ENCODE data around the gene PKD1.
A peak's percentile ranks its signal among the peaks of the same experiment; 100 is the strongest.

Gene PKD1

GRCh38 chr16:2170080-2170479, 34.4 kb upstream of the PKD1 start:
- no peak for DNase-seq (ENCODE audit: low read depth)

- DNase-seq (ENCODE audit: low read depth) = no peak
These were observed 31.5 kb upstream of the PKD1 start for GRCh38 chr16:2167068-2167638.

DNA sequence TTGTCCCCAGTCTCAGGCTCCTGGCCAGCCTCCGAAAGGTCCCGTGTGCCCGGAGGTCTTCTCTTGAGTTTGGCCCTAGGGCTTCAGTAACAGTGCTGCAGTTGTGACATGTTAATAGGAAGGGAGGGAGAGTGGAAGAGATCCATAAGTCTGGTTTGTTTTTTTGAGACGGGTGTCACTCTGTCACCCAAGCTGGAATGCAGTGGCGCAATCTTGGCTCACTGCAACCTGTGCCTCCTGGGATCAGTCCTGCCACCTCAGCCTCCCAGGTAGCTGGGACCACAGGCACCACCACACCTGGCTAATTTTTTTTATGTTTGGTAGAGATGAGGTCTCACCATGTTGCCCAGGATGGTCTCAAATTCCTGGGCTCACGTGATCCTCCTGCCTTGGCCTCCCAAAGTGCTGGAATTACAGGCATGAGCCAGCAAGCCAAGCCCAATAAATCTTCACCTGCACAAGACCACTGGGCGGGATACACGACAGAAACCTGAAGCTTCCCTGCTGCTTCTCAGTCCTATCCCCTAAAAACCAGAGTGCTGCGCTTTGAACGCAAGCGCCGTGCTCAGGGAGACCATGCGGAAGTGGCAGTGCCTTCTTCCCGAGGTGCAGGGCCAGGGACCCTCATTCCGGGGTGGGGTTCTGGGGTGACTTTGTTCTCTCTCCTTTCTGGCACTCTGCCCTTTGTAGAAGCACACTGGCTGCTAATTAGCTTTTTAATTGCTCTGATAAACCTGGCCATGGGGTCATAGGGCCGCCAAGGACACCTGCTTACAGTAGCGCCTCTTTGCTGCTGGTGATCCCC, 30.8 kb upstream of the PKD1 start:
- DNase-seq (ENCODE audit: low read depth) = no peak

- no peak for DNase-seq (ENCODE audit: low read depth)
These were observed 30.2 kb upstream of the PKD1 start for GRCh38 chr16:2165861-2166260.

DNA sequence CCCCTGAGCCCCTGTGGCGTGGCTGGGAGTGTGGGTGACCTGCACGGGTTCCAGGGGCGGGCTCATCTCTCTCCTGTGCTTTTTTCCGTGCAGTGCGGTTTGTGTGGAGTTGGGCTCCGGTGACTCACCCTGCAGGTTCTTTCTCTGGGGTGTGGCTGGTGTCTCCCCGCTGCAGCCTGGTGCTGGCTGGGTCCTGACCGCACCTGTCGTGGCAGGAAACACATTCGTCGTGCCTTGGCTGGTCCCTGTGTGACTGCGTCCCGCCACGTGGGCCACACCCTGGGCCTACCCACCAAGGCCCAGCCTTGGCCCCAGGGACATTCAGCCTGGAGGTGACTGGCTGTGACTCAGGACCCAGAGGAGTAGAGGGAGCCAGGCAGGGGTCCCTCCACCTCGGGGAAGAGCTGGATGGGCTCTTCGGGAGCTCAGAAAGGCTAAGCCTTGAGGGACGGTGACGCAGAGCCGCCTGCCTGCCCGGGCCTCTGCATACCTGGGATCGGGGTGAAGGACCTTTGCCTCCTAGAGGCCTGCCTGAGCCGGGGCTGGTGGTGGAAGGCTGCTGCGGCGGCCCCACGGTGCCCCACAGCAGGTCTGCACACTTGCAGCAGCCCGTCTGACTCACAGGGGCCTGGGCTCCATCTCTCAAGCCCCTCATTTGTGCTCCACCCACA, 27.6 kb upstream of the PKD1 start:
- no peak for DNase-seq (ENCODE audit: low read depth)

DNA sequence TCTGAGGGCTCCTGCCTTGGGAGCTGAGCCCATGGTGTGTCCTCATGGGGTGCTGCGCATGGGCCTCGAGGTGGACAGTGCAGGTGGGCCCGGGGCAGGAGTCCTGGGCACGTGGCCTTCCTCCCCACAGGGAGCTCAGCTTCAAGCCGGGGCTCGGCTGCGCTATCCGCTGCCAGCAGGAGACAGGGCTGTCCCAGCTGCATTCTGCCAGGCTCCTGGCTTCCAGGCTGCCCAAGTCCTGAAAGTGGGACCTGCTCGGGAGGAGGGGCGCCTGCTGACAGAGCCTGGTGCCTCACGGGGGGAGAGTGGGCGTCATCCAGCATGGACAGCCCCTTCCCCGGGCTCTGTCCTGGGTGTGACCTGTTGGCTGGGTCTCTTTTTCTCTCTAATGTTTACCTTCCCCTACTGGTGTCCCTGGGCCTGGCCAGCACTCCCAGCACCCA, 27.0 kb upstream of the PKD1 start:
- no peak for DNase-seq (ENCODE audit: low read depth)

GRCh38 chr16:2161911-2162310, 26.2 kb upstream of the PKD1 start:
- DNase-seq (ENCODE audit: low read depth) = no peak

- no peak for DNase-seq (ENCODE audit: low read depth)
These were observed 25.3 kb upstream of the PKD1 start for GRCh38 chr16:2160915-2161551.

DNA sequence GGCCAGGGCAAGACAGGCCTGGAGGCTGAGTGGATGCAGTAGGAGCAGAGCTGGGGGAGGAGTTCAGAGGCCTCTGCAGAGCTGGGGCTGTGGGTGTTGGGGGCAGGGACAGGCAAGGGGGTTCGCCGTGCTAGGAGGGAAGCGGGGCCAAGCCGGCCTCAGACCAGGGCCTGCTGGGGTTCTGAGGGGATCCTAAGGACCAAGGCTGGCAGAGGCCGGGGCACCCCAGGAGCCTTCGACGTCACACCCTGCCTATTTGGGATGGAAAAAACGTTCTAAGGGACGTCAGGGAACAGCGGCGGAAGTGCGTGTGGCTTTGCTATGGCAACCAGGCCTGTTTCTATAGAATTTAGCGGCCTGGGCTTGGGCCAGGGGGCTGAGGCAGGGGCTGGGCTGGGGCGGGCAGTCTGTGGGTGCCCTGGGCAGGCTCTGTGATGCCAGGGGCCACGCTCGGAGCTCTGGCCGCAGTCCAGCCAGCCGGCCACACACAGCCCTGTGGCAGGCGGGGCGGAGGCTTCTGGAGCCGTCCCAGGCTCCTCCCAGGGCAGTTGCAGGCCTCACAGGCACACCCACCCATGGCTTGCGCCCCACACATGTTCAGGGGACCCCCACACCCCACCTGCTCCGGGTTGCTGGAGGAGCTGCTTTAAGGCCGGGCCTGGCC, 23.6 kb upstream of the PKD1 start:
- DNase-seq (ENCODE audit: low read depth) = no peak

DNA sequence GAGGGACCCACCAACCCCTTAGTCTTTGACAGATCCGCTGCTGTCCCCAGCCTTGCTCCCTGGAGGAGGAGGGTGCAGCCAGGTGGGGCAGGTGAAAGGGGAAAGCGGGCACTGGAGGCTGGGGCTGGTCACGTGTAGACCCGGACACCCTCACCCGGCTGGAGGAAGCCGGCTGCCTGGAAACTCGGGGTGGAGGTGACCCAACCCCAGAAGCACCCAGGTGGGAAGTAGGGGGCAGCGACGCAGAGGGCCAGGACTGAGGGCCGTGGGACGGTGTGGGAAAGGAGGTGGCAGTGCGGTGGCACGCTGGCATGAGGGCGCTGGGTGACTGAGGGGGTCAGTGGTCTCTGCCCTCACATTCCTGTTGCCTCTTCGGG, 22.6 kb upstream of the PKD1 start:
- DNase-seq (ENCODE audit: low read depth) = no peak

GRCh38 chr16:2157480-2158261, 22.0 kb upstream of the PKD1 start:
- no peak for DNase-seq (ENCODE audit: low read depth)

DNA sequence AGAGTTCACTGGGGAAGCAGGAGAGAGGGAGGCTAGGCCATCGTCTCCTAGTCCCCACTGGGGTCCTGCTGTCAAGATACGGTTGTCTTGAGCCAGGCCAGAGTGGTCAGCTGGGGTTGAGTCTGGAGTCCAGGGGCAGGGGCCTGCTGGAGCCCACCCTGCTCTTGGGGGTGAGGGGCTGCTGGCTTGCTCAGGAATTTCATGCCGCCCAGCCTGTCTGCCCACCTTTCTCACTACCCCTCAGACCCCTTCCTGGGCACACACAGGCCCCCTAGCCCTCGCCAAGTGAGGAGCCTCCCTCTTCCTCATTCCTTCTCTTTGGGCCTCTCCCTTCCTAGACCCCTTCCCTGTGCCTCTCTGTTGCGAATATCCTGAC, 21.1 kb upstream of the PKD1 start:
- no peak for DNase-seq (ENCODE audit: low read depth)

GRCh38 chr16:2155977-2156848, 20.5 kb upstream of the PKD1 start:
- DNase-seq (ENCODE audit: low read depth) = no peak

DNA sequence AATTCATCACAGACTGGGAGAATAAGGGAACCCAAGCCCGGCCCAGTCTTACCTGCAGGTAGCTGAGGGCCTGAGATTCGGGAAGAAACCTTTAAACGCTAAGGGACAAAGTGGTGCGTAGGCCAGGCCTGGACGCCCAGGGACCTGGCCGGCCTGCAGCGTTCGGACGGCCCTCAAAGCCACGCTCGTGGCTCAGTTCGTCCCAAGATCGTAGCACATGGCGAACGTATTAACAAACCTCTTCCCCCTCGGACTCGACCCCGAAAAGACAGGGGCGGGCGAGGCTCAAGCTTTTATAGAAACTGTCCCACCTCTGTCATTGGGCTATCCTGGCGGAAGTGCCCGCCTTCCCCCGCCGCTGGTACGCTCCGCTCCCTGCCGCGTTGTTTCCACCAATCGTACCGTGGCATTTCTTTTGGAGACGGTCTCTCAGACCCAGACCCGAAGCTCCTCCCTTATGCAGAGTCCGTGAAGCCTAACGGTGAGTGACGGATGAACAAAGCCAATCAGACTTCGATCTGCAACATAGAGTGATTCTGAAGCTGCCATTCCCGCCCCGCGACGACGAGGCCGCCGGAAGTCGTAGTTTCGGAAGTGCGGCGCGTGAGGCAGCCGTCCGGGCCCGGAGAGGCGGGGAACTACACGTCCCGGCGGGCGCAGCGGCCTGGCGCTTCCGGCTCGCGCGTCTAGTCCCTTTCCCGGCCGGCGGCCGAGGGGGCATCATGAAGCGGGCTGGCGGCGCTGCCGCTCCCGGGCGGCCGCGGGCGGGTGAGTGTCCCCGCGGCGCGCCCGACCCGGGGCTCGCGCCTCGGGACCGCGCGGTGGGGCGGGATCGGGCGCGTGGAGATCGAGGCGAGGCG, 19.6 kb upstream of the PKD1 start, which contains the start of gene TRAF7:
Gene TRAF7, plus strand, starts transcription at position 692 of the 860 bp plus-strand sequence. CDS start 8,139 bp downstream, outside the sequence.
- peak; percentile 94 for DNase-seq (ENCODE audit: low read depth)

DNA sequence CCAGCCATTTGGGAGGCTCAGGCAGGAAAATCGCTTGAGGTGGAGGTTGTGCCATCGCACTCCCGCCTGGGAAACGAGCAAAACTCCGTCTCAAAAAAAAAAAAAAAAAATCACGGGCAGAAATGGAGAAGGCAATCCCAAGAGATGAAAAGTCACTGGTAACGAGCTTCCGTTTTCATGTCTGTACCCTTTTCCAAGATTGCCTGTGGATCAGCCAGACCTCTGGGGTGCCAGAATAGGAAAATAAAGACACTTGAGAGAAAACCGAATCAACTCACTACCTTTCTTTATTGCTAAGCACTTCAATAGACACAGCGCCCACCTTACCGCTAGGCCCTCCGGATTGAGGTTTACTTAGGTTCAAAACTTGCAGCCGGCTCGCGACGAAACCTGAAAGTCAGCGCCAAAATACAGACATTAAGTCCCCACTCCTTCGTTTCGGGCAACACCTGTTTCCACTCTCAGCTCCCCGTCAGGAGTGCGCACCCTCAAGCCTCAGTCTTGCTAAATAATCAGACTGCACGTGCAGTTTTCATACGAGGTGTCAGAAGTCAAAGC, 18.9 kb upstream of the PKD1 start:
- no peak for DNase-seq (ENCODE audit: low read depth)

- no peak for DNase-seq (ENCODE audit: low read depth)
These were observed 17.2 kb upstream of the PKD1 start for GRCh38 chr16:2152695-2153506.

DNA sequence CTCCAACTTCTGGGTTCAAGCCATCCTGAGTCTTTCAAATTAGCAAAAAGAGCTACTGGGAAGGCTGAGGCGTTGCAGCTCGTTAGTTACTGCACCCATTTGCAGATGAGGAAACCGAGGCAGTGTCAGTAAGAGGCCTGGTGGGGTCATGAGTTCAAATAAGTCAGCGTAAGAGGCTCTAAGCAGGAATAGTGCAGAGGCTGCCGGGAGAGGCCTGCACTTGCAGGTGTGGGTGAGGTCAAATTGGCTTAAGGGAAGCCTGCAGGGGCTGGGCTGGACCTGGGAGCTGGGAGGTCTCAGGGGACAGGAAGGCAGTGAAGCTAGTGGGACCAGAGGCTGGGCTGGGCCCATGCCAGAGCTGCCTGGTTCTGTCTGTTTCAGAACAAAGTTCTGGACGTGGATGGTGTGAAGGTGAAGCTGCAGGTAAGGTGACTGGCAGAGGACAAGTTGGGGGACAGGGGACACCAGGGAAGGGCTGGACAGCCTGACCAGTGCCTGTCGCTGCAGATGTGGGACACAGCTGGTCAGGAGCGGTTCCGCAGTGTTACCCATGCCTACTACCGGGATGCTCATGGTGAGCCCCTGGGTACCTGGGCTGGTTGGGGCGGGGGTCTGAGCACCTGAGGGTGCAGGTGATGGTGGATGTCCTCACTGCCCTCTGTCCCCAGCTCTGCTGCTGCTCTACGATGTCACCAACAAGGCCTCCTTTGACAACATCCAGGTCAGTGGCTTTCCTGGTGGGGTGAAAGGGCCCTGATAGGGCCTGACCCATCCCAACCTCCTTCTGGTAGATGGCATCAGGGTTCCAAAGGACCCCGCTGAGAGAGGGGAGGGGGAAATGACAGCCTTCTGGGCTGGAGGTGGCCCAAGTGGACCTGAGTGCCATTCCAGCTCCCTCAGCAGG, 15.7 kb upstream of the PKD1 start:
- DNase-seq (ENCODE audit: low read depth) = no peak
